ENCODE measurements around the gene CDT1. TPM values are rescaled to one million over a fixed set of nuclear protein-coding genes. Genes with fewer than 3 reads are reported as not detected.

CDT1 gene
- total and polyA plus RNA-seq, 2 experiments from 2014 or later = 32.6 to 187 TPM

GRCh38 chr16:88778541-88779065, 25.0 kb upstream of the CDT1 start (continued):
- no peak for TF ChIP-seq ZNF462 (CRISPR knock-in tag; IDR thresholded peaks at IDR 0.05)
- TF ChIP-seq EZH2 (IDR thresholded peaks at IDR 0.05; ENCODE audit: low read depth, unreplicated experiment) = no peak

GRCh38 chr16:88779406-88780141, 24.0 kb upstream of the CDT1 start:
- no peak overlapping the region for H2AFZ ChIP-seq
- H3F3A ChIP-seq (replicated peaks; ENCODE audit: low read depth) = peaks cover 6% of the 10 kb centered on the region; the same call in 1 of the 2 replicates
- H3K4me3 Mint-ChIP-seq = no peak overlapping the region
- no peak overlapping the region for H3K27ac ChIP-seq (ENCODE audit: low read depth)
- H3K4me1 Mint-ChIP-seq = peaks cover 45% of the 10 kb centered on the region
- DNase-seq (ENCODE audit: low spot score) (peak; percentile 19), ATAC-seq (no peak)
- 0 out of 2 replicates have a peak, but pooled peaks cover 7% of the 10 kb centered on the region for H4K20me1 ChIP-seq (replicated peaks; ENCODE audit: insufficient read depth)
- H3K9me3 Mint-ChIP-seq = no peaks in the 10 kb centered on the region; the same call in 2 of the 3 replicates
- no peaks in the 10 kb centered on the region for H3K36me3 Mint-ChIP-seq (ENCODE audit: low read depth)
- H3K4me1 ChIP-seq (ENCODE audit: insufficient read depth) = peaks cover 22% of the 10 kb centered on the region; the same call in 1 of the 2 replicates
- no peaks in the 10 kb centered on the region for H3K9me2 ChIP-seq (ENCODE audit: insufficient read depth)
- no peak overlapping the region for H3K4me2 ChIP-seq
- H3K27ac Mint-ChIP-seq = no peak overlapping the region
- H3K36me3 ChIP-seq (ENCODE audit: insufficient read depth) = no peaks in the 10 kb centered on the region
- peaks cover 83% of the 10 kb centered on the region for H3K79me2 ChIP-seq (replicated peaks; ENCODE audit: insufficient read depth)
- H3K27me3 ChIP-seq (ENCODE audit: insufficient read depth) = no peaks in the 10 kb centered on the region
- peaks cover 22% of the 10 kb centered on the region for H3K27me3 Mint-ChIP-seq (ENCODE audit: insufficient read depth, low read depth, poor library complexity)
- H3K4me3 ChIP-seq = no peak overlapping the region
- no peak for TF ChIP-seq STAT1 (IDR thresholded peaks at IDR 0.05; ENCODE audit: unreplicated experiment)
- TF ChIP-seq ZNF114 (CRISPR knock-in tag; IDR thresholded peaks at IDR 0.05) = no peak
- no peak for TF ChIP-seq REST (IDR thresholded peaks at IDR 0.05; ENCODE audit: unreplicated experiment)
- no peak for TF ChIP-seq EZH2 (IDR thresholded peaks at IDR 0.05; ENCODE audit: low read depth, unreplicated experiment)
- TF ChIP-seq JUNB (IDR thresholded peaks at IDR 0.05; ENCODE audit: unreplicated experiment) = no peak
- TF ChIP-seq ETS1 (IDR thresholded peaks at IDR 0.05) = no peak
- TF ChIP-seq CREB1 (CRISPR knock-in tag; IDR thresholded peaks at IDR 0.05; ENCODE audit: low read depth) = no peak
- no peak for TF ChIP-seq EZH2phosphoT487 (IDR thresholded peaks at IDR 0.05; ENCODE audit: unreplicated experiment)
- no peak for TF ChIP-seq CTCF (conservative IDR thresholded peaks at IDR 0.05; ENCODE audit: low read depth in 2 of 2)
- no peak for TF ChIP-seq POLR2AphosphoS5 (IDR thresholded peaks at IDR 0.05; ENCODE audit: low read depth)
